SK-N-SH treated with all-trans-retinoic acid at 6 μM for 48 hours (cell line): ENCODE results near the gene PLA2R1.

Source experiments
- ATAC-seq: fragments of 200-7000 bp; cut with Tn5 transposase; 3 replicates; pipeline ENCODE4 v1.9.1; 2020; ENCODE audit warnings: mild to moderate bottlenecking, moderate library complexity
- ARNTL ChIP-seq: fragments of 450-650 bp; formaldehyde crosslinking; IDR thresholded peaks from 2 replicates; pipeline ENCODE4 v1.5.0; 2020; ENCODE audit warnings: low read depth, mild to moderate bottlenecking, moderate library complexity, borderline replicate concordance
- BACH2 ChIP-seq: fragments of 250-450 bp; sonication (Bioruptor Pico); IDR thresholded peaks from 2 replicates; pipeline ENCODE4 v1.9.0; 2021; ENCODE audit warnings: mild to moderate bottlenecking, borderline replicate concordance
- CSDC2 ChIP-seq: fragments of 250-450 bp; sonication (Bioruptor Pico); IDR thresholded peaks from 2 replicates; pipeline ENCODE4 v1.5.0; 2020; ENCODE audit warnings: mild to moderate bottlenecking, moderate library complexity
- ESRRG ChIP-seq: fragments of 250-450 bp; sonication (Bioruptor Pico); IDR thresholded peaks from 2 replicates; pipeline ENCODE4 v1.6.1; 2021; ENCODE audit warnings: mild to moderate bottlenecking
- GLIS3 ChIP-seq: fragments of 250-450 bp; sonication (Bioruptor Pico); IDR thresholded peaks from 2 replicates; pipeline ENCODE4 v1.5.0; 2020; ENCODE audit warnings: mild to moderate bottlenecking, moderate library complexity
- ISL1 ChIP-seq: fragments of 250-450 bp; sonication (Bioruptor Pico); IDR thresholded peaks from 2 replicates; pipeline ENCODE4 v2.1.2; 2022; ENCODE audit warnings: mild to moderate bottlenecking, moderate library complexity
- OSR1 ChIP-seq: fragments of 250-450 bp; sonication (Bioruptor Pico); IDR thresholded peaks from 2 replicates; pipeline ENCODE4 v1.8.0; 2022; ENCODE audit warnings: moderate library complexity, mild to moderate bottlenecking, inconsistent platforms
- POU6F1 ChIP-seq: fragments of 250-450 bp; sonication (Bioruptor Pico); IDR thresholded peaks from 2 replicates; pipeline ENCODE4 v1.8.0; 2021; ENCODE audit warnings: low read depth, mild to moderate bottlenecking, moderate library complexity, borderline replicate concordance
- PPARA ChIP-seq: fragments of 250-450 bp; sonication (Bioruptor Pico); IDR thresholded peaks from 2 replicates; pipeline ENCODE4 v1.5.0; 2020; ENCODE audit warnings: mild to moderate bottlenecking, borderline replicate concordance
- RARB ChIP-seq: fragments of 250-450 bp; sonication (Bioruptor Pico); IDR thresholded peaks from 2 replicates; pipeline ENCODE4 v1.8.0; 2021; ENCODE audit warnings: mild to moderate bottlenecking, moderate library complexity
- SNAI2 ChIP-seq: fragments of 250-450 bp; sonication (Bioruptor Pico); IDR thresholded peaks from 2 replicates; pipeline ENCODE4 v1.5.0; 2020; ENCODE audit warnings: mild to moderate bottlenecking, moderate library complexity
- TCF4 ChIP-seq: fragments of 250-450 bp; sonication (Bioruptor Pico); IDR thresholded peaks from 2 replicates; pipeline ENCODE4 v1.8.0; 2021; ENCODE audit warnings: mild to moderate bottlenecking, moderate library complexity, borderline replicate concordance
- TOX ChIP-seq: fragments of 250-450 bp; sonication (Bioruptor Pico); IDR thresholded peaks from 2 replicates; pipeline ENCODE4 v1.8.0; 2021; ENCODE audit warnings: mild to moderate bottlenecking, moderate library complexity, borderline replicate concordance
- ZC3H10 ChIP-seq: fragments of 250-450 bp; sonication (Bioruptor Pico); IDR thresholded peaks from 2 replicates; pipeline ENCODE4 v1.5.1; 2021; ENCODE audit warnings: mild to moderate bottlenecking, moderate library complexity
- ZFP3 ChIP-seq: fragments of 250-450 bp; sonication (Bioruptor Pico); IDR thresholded peaks from 2 replicates; pipeline ENCODE4 v1.5.0; 2020; ENCODE audit warnings: mild to moderate bottlenecking, moderate library complexity
- ZFP30 ChIP-seq: fragments of 450-650 bp; formaldehyde crosslinking; IDR thresholded peaks from 2 replicates; pipeline ENCODE4 v1.5.0; 2022; ENCODE audit warnings: mild to moderate bottlenecking, moderate library complexity
- ZNF565 ChIP-seq: fragments of 450-650 bp; formaldehyde crosslinking; conservative IDR thresholded peaks from 2 replicates; pipeline ENCODE4 v1.5.0; 2020; ENCODE audit warnings: low read depth, mild to moderate bottlenecking, moderate library complexity
- ZNF70 ChIP-seq: fragments of 450-650 bp; formaldehyde crosslinking; IDR thresholded peaks from 2 replicates; pipeline ENCODE4 v1.5.0; 2020; ENCODE audit warnings: mild to moderate bottlenecking, moderate library complexity
- ZNF8 ChIP-seq: fragments of 450-650 bp; formaldehyde crosslinking; IDR thresholded peaks from 2 replicates; pipeline ENCODE4 v1.5.0; 2020; ENCODE audit warnings: mild to moderate bottlenecking, moderate library complexity
- TF ChIP-seq, protein P1 (sequence below): fragments of 250-450 bp; sonication (Bioruptor Pico); IDR thresholded peaks from 2 replicates; pipeline ENCODE4 v1.5.1; 2020; ENCODE audit warnings: low read depth, mild to moderate bottlenecking, moderate library complexity
- TF ChIP-seq, protein P2 (sequence below): fragments of 250-450 bp; sonication (Bioruptor Pico); IDR thresholded peaks from 2 replicates; pipeline ENCODE4 v1.8.0; 2020; ENCODE audit warnings: mild to moderate bottlenecking, moderate library complexity, borderline replicate concordance
- TF ChIP-seq, protein P3 (sequence below): fragments of 250-450 bp; sonication (Bioruptor Pico); IDR thresholded peaks from 2 replicates; pipeline ENCODE4 v1.5.0; 2020; ENCODE audit warnings: mild to moderate bottlenecking, moderate library complexity

PLA2R1 gene

DNA sequence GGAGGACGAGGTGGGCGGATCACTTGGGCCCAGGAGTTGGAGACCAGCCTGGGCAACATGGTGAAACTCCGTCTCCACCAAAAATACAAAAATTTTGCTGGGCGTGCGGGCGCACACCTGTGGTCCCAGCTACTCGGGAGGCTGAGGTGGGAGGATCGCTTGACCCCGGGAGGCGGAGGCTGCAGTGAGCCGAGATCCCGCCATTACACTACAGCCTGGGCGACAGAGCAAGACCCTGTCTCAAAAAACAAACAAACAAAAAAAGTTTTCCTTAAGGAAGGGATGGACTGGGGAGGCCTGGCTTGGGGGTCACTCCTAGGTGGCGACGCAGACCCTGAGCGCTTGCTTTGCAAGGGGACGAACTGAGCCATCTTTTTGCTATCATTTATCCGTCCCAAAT is 882 bp downstream of the PLA2R1 start:
- TF ChIP-seq ISL1 = no peak
- TF ChIP-seq ZNF565 (CRISPR knock-in tag) = no peak
- no peak for TF ChIP-seq ZNF70 (CRISPR knock-in tag)
- TF ChIP-seq, protein P1, sequence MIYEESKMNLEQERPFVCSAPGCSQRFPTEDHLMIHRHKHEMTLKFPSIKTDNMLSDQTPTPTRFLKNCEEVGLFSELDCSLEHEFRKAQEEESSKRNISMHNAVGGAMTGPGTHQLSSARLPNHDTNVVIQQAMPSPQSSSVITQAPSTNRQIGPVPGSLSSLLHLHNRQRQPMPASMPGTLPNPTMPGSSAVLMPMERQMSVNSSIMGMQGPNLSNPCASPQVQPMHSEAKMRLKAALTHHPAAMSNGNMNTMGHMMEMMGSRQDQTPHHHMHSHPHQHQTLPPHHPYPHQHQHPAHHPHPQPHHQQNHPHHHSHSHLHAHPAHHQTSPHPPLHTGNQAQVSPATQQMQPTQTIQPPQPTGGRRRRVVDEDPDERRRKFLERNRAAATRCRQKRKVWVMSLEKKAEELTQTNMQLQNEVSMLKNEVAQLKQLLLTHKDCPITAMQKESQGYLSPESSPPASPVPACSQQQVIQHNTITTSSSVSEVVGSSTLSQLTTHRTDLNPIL = no peak
- no peak for TF ChIP-seq ZNF8 (CRISPR knock-in tag)
- TF ChIP-seq PPARA (CRISPR knock-in tag) = no peak
- no peak for TF ChIP-seq TOX
- TF ChIP-seq ZFP30 (CRISPR knock-in tag) = no peak
- no peak for TF ChIP-seq ESRRG (CRISPR knock-in tag)
- no peak for TF ChIP-seq TCF4 (CRISPR knock-in tag)
- no peak for TF ChIP-seq CSDC2 (CRISPR knock-in tag)
- TF ChIP-seq, protein P2, sequence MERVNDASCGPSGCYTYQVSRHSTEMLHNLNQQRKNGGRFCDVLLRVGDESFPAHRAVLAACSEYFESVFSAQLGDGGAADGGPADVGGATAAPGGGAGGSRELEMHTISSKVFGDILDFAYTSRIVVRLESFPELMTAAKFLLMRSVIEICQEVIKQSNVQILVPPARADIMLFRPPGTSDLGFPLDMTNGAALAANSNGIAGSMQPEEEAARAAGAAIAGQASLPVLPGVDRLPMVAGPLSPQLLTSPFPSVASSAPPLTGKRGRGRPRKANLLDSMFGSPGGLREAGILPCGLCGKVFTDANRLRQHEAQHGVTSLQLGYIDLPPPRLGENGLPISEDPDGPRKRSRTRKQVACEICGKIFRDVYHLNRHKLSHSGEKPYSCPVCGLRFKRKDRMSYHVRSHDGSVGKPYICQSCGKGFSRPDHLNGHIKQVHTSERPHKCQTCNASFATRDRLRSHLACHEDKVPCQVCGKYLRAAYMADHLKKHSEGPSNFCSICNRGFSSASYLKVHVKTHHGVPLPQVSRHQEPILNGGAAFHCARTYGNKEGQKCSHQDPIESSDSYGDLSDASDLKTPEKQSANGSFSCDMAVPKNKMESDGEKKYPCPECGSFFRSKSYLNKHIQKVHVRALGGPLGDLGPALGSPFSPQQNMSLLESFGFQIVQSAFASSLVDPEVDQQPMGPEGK (CRISPR knock-in tag) = no peak
- TF ChIP-seq, protein P3, sequence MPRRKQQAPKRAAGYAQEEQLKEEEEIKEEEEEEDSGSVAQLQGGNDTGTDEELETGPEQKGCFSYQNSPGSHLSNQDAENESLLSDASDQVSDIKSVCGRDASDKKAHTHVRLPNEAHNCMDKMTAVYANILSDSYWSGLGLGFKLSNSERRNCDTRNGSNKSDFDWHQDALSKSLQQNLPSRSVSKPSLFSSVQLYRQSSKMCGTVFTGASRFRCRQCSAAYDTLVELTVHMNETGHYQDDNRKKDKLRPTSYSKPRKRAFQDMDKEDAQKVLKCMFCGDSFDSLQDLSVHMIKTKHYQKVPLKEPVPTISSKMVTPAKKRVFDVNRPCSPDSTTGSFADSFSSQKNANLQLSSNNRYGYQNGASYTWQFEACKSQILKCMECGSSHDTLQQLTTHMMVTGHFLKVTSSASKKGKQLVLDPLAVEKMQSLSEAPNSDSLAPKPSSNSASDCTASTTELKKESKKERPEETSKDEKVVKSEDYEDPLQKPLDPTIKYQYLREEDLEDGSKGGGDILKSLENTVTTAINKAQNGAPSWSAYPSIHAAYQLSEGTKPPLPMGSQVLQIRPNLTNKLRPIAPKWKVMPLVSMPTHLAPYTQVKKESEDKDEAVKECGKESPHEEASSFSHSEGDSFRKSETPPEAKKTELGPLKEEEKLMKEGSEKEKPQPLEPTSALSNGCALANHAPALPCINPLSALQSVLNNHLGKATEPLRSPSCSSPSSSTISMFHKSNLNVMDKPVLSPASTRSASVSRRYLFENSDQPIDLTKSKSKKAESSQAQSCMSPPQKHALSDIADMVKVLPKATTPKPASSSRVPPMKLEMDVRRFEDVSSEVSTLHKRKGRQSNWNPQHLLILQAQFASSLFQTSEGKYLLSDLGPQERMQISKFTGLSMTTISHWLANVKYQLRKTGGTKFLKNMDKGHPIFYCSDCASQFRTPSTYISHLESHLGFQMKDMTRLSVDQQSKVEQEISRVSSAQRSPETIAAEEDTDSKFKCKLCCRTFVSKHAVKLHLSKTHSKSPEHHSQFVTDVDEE = no peak
- TF ChIP-seq ZC3H10 = no peak
- no peak for TF ChIP-seq POU6F1 (CRISPR knock-in tag)
- TF ChIP-seq SNAI2 = no peak
- TF ChIP-seq BACH2 (CRISPR knock-in tag) = no peak
- no peak for TF ChIP-seq OSR1 (CRISPR knock-in tag)
- no peak for TF ChIP-seq ZFP3
- no peak for TF ChIP-seq ARNTL

GRCh38 chr2:160060297-160060696 is 2.1 kb downstream of the PLA2R1 start:
- TF ChIP-seq, protein P2 (CRISPR knock-in tag) = no peak
- no peak for TF ChIP-seq ZFP30 (CRISPR knock-in tag)
- TF ChIP-seq, protein P1 = no peak
- no peak for TF ChIP-seq PPARA (CRISPR knock-in tag)
- TF ChIP-seq ZC3H10 = no peak
- TF ChIP-seq POU6F1 (CRISPR knock-in tag) = no peak
- TF ChIP-seq ISL1 = no peak
- no peak for TF ChIP-seq RARB (CRISPR knock-in tag)
- TF ChIP-seq ZNF70 (CRISPR knock-in tag) = no peak
- TF ChIP-seq ARNTL = no peak
- TF ChIP-seq ZNF565 (CRISPR knock-in tag) = no peak
- TF ChIP-seq BACH2 (CRISPR knock-in tag) = no peak
- no peak for TF ChIP-seq ESRRG (CRISPR knock-in tag)
- TF ChIP-seq SNAI2 = no peak
- no peak for TF ChIP-seq CSDC2 (CRISPR knock-in tag)
- TF ChIP-seq GLIS3 (CRISPR knock-in tag) = no peak
- TF ChIP-seq ZFP3 = no peak
- no peak for ATAC-seq

More for the DNA sequence above, 882 bp downstream of the PLA2R1 start:
- no peak for ATAC-seq
